Memory B cell (primary cell): Measurements from ENCODE around the gene SPANXN1.
"Not testable (repeated sequence)": the region's sequence is repeated elsewhere in the genome, so short reads cannot be mapped to it uniquely, and the experiment has no call there.

Experiments
- ATAC-seq: fragments of 150-1000 bp; cut with Tn5 transposase; 2 replicates; pipeline ENCODE4 v1.10.0; 2021; ENCODE audit warnings: low read depth, mild to moderate bottlenecking, moderate library complexity
- DNase-seq, 2 donors: peaks; one replicate each; pipeline ENCODE4 v3.0.0; 2022; ENCODE audit warnings: low spot score in 2 of 2
- H3K27ac Mint-ChIP-seq: one replicate; pipeline ENCODE4 v1.8.0; 2022; ENCODE audit warnings: mild to moderate bottlenecking, moderate library complexity, mixed read lengths
- H3K27me3 Mint-ChIP-seq: one replicate; pipeline ENCODE4 v1.8.0; 2022; ENCODE audit warnings: mixed read lengths
- H3K36me3 Mint-ChIP-seq: one replicate; pipeline ENCODE4 v1.8.0; 2022; ENCODE audit warnings: mild to moderate bottlenecking, mixed read lengths
- H3K4me1 Mint-ChIP-seq: one replicate; pipeline ENCODE4 v1.8.0; 2022; ENCODE audit warnings: mixed read lengths
- H3K4me3 Mint-ChIP-seq: one replicate; pipeline ENCODE4 v1.8.0; 2022; ENCODE audit warnings: mild to moderate bottlenecking, moderate library complexity, mixed read lengths
- H3K9me3 Mint-ChIP-seq: one replicate; pipeline ENCODE4 v1.8.0; 2022; ENCODE audit warnings: mixed read lengths

Gene SPANXN1

GRCh38 chrX:145247203-145247602 is at the start of gene SPANXN1:
Gene SPANXN1, plus strand, starts transcription at chrX:145247503. Its CDS starts 84 bp downstream, at chrX:145247587.
- not testable (repeated sequence) for H3K36me3 Mint-ChIP-seq, H3K9me3 Mint-ChIP-seq, DNase-seq, H3K27me3 Mint-ChIP-seq, ATAC-seq, H3K27ac Mint-ChIP-seq, H3K4me1 Mint-ChIP-seq, H3K4me3 Mint-ChIP-seq

- ATAC-seq (no peak), DNase-seq (no peak)
- Mint-ChIP-seq H3K9me3 (peaks cover 2% of the 10 kb centered on the region), H3K4me1 (no peaks in the 10 kb centered on the region), H3K27ac (no peak overlapping the region), H3K27me3 (no peaks in the 10 kb centered on the region), H3K4me3 (no peak overlapping the region), H3K36me3 (no peaks in the 10 kb centered on the region)
Observed at GRCh38 chrX:145199078-145199477, 48.2 kb upstream of the SPANXN1 start.

GRCh38 chrX:145213504-145213903 is 33.8 kb upstream of the SPANXN1 start:
- DNase-seq: no peak

GRCh38 chrX:145292218-145292617 is 44.9 kb downstream of the SPANXN1 start:
- Mint-ChIP-seq H3K4me1 (no peaks in the 10 kb centered on the region), H3K9me3 (peaks cover 2% of the 10 kb centered on the region), H3K36me3 (no peaks in the 10 kb centered on the region), H3K4me3 (no peak overlapping the region), H3K27me3 (no peaks in the 10 kb centered on the region), H3K27ac (no peak overlapping the region)
- DNase-seq: no peak
- ATAC-seq: no peak

More at GRCh38 chrX:145213504-145213903, 33.8 kb upstream of the SPANXN1 start:
- Mint-ChIP-seq H3K36me3 (no peaks in the 10 kb centered on the region), H3K4me3 (no peak overlapping the region), H3K27ac (no peak overlapping the region), H3K27me3 (no peaks in the 10 kb centered on the region), H3K9me3 (peaks cover 2% of the 10 kb centered on the region), H3K4me1 (no peaks in the 10 kb centered on the region)
- no peak for ATAC-seq
